HG03354 (cell line): ENCODE results near the gene TM4SF4.

Source experiments
- ATAC-seq: cut with Tn5 transposase; IDR thresholded peaks from one replicate; pipeline ENCODE4 v1.9.1; 2021; ENCODE audit warnings: mild to moderate bottlenecking; ENCODE audit not compliant: unreplicated experiment, poor library complexity, severe bottlenecking

Gene TM4SF4

GRCh38 chr3:149506965-149507364, 32.5 kb downstream of the TM4SF4 start:
- no peak for ATAC-seq

- no peak for ATAC-seq
Observed at GRCh38 chr3:149507491-149508324, 33.2 kb downstream of the TM4SF4 start.

- ATAC-seq = no peak
Observed at GRCh38 chr3:149509526-149509925, 35.0 kb downstream of the TM4SF4 start.

GRCh38 chr3:149510480-149510879, 36.0 kb downstream of the TM4SF4 start:
- ATAC-seq = no peak

- ATAC-seq = no peak
Observed at GRCh38 chr3:149511040-149511626, 36.6 kb downstream of the TM4SF4 start.

- ATAC-seq = peak; percentile 87
Observed at GRCh38 chr3:149512073-149512782, 37.7 kb downstream of the TM4SF4 start.

- ATAC-seq = no peak
Observed at GRCh38 chr3:149514471-149514870, 40.0 kb downstream of the TM4SF4 start.

GRCh38 chr3:149515249-149515648, 40.8 kb downstream of the TM4SF4 start:
- ATAC-seq = no peak

GRCh38 chr3:149516920-149517319, 42.4 kb downstream of the TM4SF4 start:
- ATAC-seq = no peak

GRCh38 chr3:149519912-149520311, 45.4 kb downstream of the TM4SF4 start:
- ATAC-seq = no peak

- no peak for ATAC-seq
Observed at GRCh38 chr3:149523512-149524299, 49.2 kb downstream of the TM4SF4 start.

- no peak for ATAC-seq
Observed at GRCh38 chr3:149527531-149528339, 53.2 kb downstream of the TM4SF4 start.

GRCh38 chr3:149528340-149528650, 53.8 kb downstream of the TM4SF4 start:
- no peak for ATAC-seq

GRCh38 chr3:149529099-149529498, 54.6 kb downstream of the TM4SF4 start:
- no peak for ATAC-seq

GRCh38 chr3:149532489-149533180, 58.1 kb downstream of the TM4SF4 start:
- ATAC-seq = peak; percentile 56

- ATAC-seq = no peak
Observed at GRCh38 chr3:149534082-149534481, 59.6 kb downstream of the TM4SF4 start.

- no peak for ATAC-seq
Observed at GRCh38 chr3:149534671-149535332, 60.3 kb downstream of the TM4SF4 start.

GRCh38 chr3:149535333-149535685, 60.8 kb downstream of the TM4SF4 start:
- no peak for ATAC-seq
